Suprapubic skin (tissue), 3 donors: ENCODE measurements around the gene NUMA1.

Experiments used
- EP300 ChIP-seq: sonication (generic); formaldehyde crosslinking; IDR thresholded peaks from one replicate; pipeline ENCODE4 v1.6.1; 2017; ENCODE audit warnings: antibody characterized with exemption
- POLR2A ChIP-seq, 2 donors: fragments of 450-650 bp; IDR thresholded peaks; one replicate each; pipeline ENCODE4 v1.6.1; 2017; ENCODE audit warnings: antibody characterized with exemption in 2 of 2, mild to moderate bottlenecking in 2 of 2, moderate library complexity in 2 of 2
- TF ChIP-seq, protein P1 (sequence below), 2 donors: fragments of 200-600 bp in 1 of 2; fragments of 450-650 bp in 1 of 2; sonication (generic) in 1 of 2; IDR thresholded peaks; one replicate each; pipeline ENCODE4 v1.5.1; 2016 to 2019; ENCODE audit warnings: antibody characterized with exemption in 2 of 2, mild to moderate bottlenecking in 1 of 2, moderate library complexity in 1 of 2

GRCh38 chr11:72000202-72000867, 80.0 kb downstream of the NUMA1 start:
- no peak for TF ChIP-seq EP300
- TF ChIP-seq POLR2A (IDR thresholded peaks at IDR 0.05) = no peak
- TF ChIP-seq, protein P1, sequence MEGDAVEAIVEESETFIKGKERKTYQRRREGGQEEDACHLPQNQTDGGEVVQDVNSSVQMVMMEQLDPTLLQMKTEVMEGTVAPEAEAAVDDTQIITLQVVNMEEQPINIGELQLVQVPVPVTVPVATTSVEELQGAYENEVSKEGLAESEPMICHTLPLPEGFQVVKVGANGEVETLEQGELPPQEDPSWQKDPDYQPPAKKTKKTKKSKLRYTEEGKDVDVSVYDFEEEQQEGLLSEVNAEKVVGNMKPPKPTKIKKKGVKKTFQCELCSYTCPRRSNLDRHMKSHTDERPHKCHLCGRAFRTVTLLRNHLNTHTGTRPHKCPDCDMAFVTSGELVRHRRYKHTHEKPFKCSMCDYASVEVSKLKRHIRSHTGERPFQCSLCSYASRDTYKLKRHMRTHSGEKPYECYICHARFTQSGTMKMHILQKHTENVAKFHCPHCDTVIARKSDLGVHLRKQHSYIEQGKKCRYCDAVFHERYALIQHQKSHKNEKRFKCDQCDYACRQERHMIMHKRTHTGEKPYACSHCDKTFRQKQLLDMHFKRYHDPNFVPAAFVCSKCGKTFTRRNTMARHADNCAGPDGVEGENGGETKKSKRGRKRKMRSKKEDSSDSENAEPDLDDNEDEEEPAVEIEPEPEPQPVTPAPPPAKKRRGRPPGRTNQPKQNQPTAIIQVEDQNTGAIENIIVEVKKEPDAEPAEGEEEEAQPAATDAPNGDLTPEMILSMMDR (IDR thresholded peaks at IDR 0.05) = no peak
